Thyroid gland (tissue), 4 donors: ENCODE data around the gene SLC38A10. TPM values are rescaled to one million over a fixed set of nuclear protein-coding genes. Genes with fewer than 3 reads are reported as not detected.

Experiments used
- DNase-seq, 2 donors: peaks; one replicate each; pipeline ENCODE4 v3.0.0-alpha.2; 2019
- H3K27ac ChIP-seq, 3 donors: fragments of 200-600 bp; sonication (generic); 1 replicate in 2 of 3; 2 replicates in 1 of 3; pipeline ENCODE4 v1.5.1; 2016 to 2019; ENCODE audit warnings: mild to moderate bottlenecking in 1 of 3, moderate library complexity in 1 of 3
- H3K27me3 ChIP-seq: fragments of 200-600 bp; sonication (generic); one replicate; pipeline ENCODE4 v1.5.1; 2019
- H3K36me3 ChIP-seq, 2 donors: fragments of 200-600 bp; sonication (generic); one replicate each; pipeline ENCODE4 v1.5.1; 2016 to 2019
- H3K4me1 ChIP-seq, 2 donors: fragments of 200-600 bp; sonication (generic); one replicate each; pipeline ENCODE4 v1.5.1; 2017 to 2019
- H3K4me3 ChIP-seq, 3 donors: fragments of 200-600 bp; sonication (generic); replicated peaks in 1 of 3; 1 replicate in 2 of 3; 2 replicates in 1 of 3; pipeline ENCODE4 v1.5.1; 2016; ENCODE audit warnings: mild to moderate bottlenecking in 1 of 3
- H3K9me3 ChIP-seq: fragments of 200-600 bp; sonication (generic); one replicate; pipeline ENCODE4 v1.5.1; 2017
- POLR2A ChIP-seq, 2 donors: fragments of 450-650 bp; IDR thresholded peaks; one replicate each; pipeline ENCODE4 v1.6.1; 2017; ENCODE audit warnings: antibody characterized with exemption in 2 of 2, mild to moderate bottlenecking in 2 of 2, moderate library complexity in 1 of 2
- WGBS, 2 donors: methylation state at CpG; one replicate each; pipeline ENCODE4 v1.1.5; 2017; 5-methylcytosine and 5-hydroxymethylcytosine counted together
- intact Hi-C: fragments of 100-400 bp; cut with DNase I; formaldehyde crosslinking; loops from one replicate; pipeline ENCODE4 v1.15.1; 2023
- total RNA-seq, 4 donors: library from RNA; depleted of rRNA; stranded (reverse); fragments of >200 nt; gene quantifications; one replicate each; pipeline ENCODE4 v1.2.3, GENCODE V29; 2016
- TF ChIP-seq, protein P1 (sequence below), 6 experiments: fragments of 200-600 bp in 3 of 6; fragments of 450-650 bp in 3 of 6; sonication (generic) in 3 of 6; IDR thresholded peaks; one replicate each; pipeline ENCODE4 v1.5.1; 2016 to 2019; ENCODE audit warnings: antibody characterized with exemption in 6 of 6, mild to moderate bottlenecking in 2 of 6, inconsistent platforms in 1 of 6, moderate library complexity in 1 of 6

Gene SLC38A10
- total RNA-seq, 4 donors from 2014 or later, result 81.8 to 140 (median 121) TPM

DNA sequence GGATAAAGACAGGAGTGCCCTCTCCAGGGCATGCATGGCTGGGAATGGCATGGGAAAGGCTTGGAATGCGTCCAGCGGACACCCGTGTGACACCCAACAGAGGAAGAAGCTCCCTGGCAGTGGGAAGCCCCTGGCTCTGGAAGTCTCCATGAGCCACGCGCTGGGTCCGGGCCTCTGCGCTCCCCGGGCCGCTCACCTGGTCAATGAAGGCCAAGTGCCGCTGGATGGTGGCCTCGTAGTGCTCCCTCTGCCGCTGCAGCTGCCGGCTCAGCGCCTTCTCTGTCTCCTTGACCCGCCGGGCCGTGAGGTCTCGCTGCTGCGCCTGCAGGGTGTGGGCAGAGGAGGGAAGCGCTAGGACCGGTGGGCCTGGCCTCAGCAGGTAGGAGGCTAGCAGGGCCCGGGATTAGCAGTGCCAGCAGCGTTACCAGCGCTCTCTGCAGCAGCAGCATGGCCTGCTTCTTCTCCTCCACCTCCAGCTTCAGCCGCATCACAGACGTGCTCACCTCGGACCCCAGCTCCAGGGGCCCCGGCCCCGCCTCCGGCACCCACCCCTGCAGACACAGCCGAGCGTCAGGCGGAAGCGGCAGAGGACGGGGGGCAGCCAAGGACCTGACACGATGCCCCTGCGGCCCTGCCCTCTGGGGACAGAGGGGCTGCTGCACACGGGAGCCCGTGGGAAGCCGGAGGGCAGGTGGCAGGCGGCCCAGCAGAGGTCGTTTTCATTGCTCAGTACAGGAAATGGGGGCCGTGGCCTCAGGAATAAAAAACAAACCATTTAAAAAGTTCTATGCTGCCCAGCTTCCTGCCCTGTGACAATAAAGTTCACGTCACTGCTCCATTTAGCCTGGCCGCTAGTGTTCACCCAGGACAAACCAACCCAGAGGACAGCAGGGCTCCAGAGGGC, 98.3 kb downstream of the SLC38A10 start:
- no peaks in the 10 kb centered on the region for H3K27me3 ChIP-seq
- TF ChIP-seq POLR2A (IDR thresholded peaks at IDR 0.05), result no peak
- TF ChIP-seq, protein P1, sequence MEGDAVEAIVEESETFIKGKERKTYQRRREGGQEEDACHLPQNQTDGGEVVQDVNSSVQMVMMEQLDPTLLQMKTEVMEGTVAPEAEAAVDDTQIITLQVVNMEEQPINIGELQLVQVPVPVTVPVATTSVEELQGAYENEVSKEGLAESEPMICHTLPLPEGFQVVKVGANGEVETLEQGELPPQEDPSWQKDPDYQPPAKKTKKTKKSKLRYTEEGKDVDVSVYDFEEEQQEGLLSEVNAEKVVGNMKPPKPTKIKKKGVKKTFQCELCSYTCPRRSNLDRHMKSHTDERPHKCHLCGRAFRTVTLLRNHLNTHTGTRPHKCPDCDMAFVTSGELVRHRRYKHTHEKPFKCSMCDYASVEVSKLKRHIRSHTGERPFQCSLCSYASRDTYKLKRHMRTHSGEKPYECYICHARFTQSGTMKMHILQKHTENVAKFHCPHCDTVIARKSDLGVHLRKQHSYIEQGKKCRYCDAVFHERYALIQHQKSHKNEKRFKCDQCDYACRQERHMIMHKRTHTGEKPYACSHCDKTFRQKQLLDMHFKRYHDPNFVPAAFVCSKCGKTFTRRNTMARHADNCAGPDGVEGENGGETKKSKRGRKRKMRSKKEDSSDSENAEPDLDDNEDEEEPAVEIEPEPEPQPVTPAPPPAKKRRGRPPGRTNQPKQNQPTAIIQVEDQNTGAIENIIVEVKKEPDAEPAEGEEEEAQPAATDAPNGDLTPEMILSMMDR (IDR thresholded peaks at IDR 0.05), result no peak
- no peaks in the 10 kb centered on the region for H3K4me1 ChIP-seq
- intact Hi-C loops, result no loop called here
- H3K9me3 ChIP-seq, result no peaks in the 10 kb centered on the region
- H3K36me3 ChIP-seq, result no peaks in the 10 kb centered on the region
- no peak for DNase-seq
- H3K4me3 ChIP-seq, result no peak overlapping the region
- H3K27ac ChIP-seq, result no peak overlapping the region
- WGBS, 2 donors, result 81 to 91% methylated on average over 31 to 33 of the region's 45 CpGs

DNA sequence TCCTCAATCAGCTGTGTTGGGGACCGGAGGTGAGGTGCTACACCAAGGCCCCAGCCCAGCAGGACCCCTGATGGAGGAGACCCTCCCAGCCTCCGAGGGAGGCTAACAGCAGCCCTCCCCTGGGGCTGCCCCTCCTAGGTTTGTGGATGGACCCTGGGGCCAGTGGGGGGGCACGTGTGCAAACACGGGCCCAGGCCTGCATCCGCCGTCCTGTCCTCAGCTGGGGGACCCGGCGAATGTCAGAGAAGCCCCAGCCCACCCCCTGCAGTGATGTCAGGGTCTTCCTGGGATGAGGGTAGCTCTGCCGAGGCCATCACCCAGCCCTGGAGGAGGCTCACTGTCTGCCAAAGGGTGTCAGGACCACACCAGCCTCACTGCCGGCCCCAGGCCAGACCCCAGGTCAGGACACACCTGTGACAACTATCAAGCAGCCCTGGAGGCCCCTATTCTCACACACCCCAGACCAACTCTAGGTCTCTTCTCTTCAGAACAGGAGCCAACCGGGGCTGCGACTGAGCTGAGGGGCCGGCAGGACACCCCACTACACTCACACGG, 99.1 kb downstream of the SLC38A10 start:
- 82% methylated on average over 3 of the region's 14 CpGs; no CpG with 5 or more reads in 1 of the 2 donors for WGBS, 2 donors
- H3K4me1 ChIP-seq, result no peaks in the 10 kb centered on the region
- no peaks in the 10 kb centered on the region for H3K27me3 ChIP-seq
- DNase-seq, result no peak
- H3K36me3 ChIP-seq, result no peaks in the 10 kb centered on the region
- no peak overlapping the region for H3K27ac ChIP-seq
- TF ChIP-seq, protein P1 (IDR thresholded peaks at IDR 0.05), result no peak
- no peak for TF ChIP-seq POLR2A (IDR thresholded peaks at IDR 0.05)
- no peak overlapping the region for H3K4me3 ChIP-seq
- intact Hi-C loops, result no loop called here
- no peaks in the 10 kb centered on the region for H3K9me3 ChIP-seq

Other genes with a start within 250 kb of the SLC38A10 start
- not detected for gene PVALEF, start 129.8 kb downstream of the SLC38A10 start, total RNA-seq
- 10 to 100 TPM in 1 of 4 donors, 1 to 10 TPM in 3; 4.1 to 17.6 (median 7.4) TPM for gene AATK, start 129.1 kb downstream of the SLC38A10 start, total RNA-seq
- 10 to 100 TPM in 1 of 4 donors, 1 to 10 TPM in 3; 6.9 to 12.0 (median 8.6) TPM for gene CEP131, start 72.3 kb downstream of the SLC38A10 start, total RNA-seq
- gene TEPSIN, start 56.3 kb downstream of the SLC38A10 start, total RNA-seq, result 10 to 100 TPM; 37.9 to 82.2 (median 64.9) TPM
- 100 to 1,000 TPM in 1 of 4 donors, 10 to 100 TPM in 3; 17.0 to 107 (median 53.7) TPM for gene NDUFAF8, start 56.0 kb downstream of the SLC38A10 start, total RNA-seq
- gene BAHCC1, start 100.2 kb upstream of the SLC38A10 start, total RNA-seq, result 10 to 100 TPM; 13.7 to 33.7 (median 23.9) TPM
- gene ACTG1, start 217.5 kb upstream of the SLC38A10 start, total RNA-seq, result 1,000 to 10,000 TPM; 1,168 to 4,304 (median 2,945) TPM
- gene FSCN2, start 233.1 kb upstream of the SLC38A10 start, total RNA-seq, result 10 to 100 TPM in 3 of 4 donors, 1 to 10 TPM in 1; 9.7 to 20.7 (median 17.0) TPM